Measurements from ENCODE around the gene KCNC1.

GRCh38 chr11:17807034-17807433 lies 72.5 kb downstream of the KCNC1 start:
- TF ChIP-seq GATA2 (IDR thresholded peaks at IDR 0.05; ENCODE audit: low read depth, low read length) (no peak), GATA3 (IDR thresholded peaks at IDR 0.05; ENCODE audit: low read depth, low read length) (no peak)

All from SH-SY5Y (cell line).